H1 (cell line): Measurements from ENCODE around the gene ELOA2. TPM values are rescaled to one million over a fixed set of nuclear protein-coding genes. Genes with fewer than 3 reads are reported as not detected.

Source experiments
- CTCF ChIA-PET: fragments of 300-600 bp; sonication (Branson Sonifier 250); formaldehyde crosslinking; loops from one replicate; lab custom pipeline; 2021; ENCODE audit not compliant: partially characterized antibody; lab: Charles Lee
- POLR2A ChIA-PET: fragments of 300-600 bp; sonication (Branson Sonifier 250); formaldehyde crosslinking; loops from one replicate; lab custom pipeline; 2021; ENCODE audit warnings: inconsistent platforms; ENCODE audit not compliant: partially characterized antibody; lab: Charles Lee
- DNase-seq, 2 experiments: peaks; one replicate each; pipeline versions ENCODE4 v3.0.0 to v3.0.0-alpha.2; 2010 to 2022; ENCODE audit warnings: low spot score in 2 of 2, low read depth in 1 of 2, mixed read lengths in 1 of 2
- FAIRE-seq: peaks from 2 replicates; lab custom pipeline; 2011; peaks lifted over from hg19 to GRCh38; lab: Jason Lieb, UNC
- H2AFZ ChIP-seq: 2 replicates; pipeline ENCODE4 v1.8.1; 2012; ENCODE audit warnings: low read length, inconsistent platforms
- H2AK5ac ChIP-seq: 2 replicates; pipeline ENCODE4 v1.6.1; 2013; ENCODE audit warnings: low read depth, low read length
- H2BK120ac ChIP-seq: replicated peaks from 2 replicates; pipeline ENCODE3; 2013; ENCODE audit warnings: low read depth, low read length, inconsistent platforms
- H2BK12ac ChIP-seq: 2 replicates; pipeline ENCODE4 v1.6.1; 2013; ENCODE audit warnings: low read depth, low read length
- H2BK15ac ChIP-seq: 2 replicates; pipeline ENCODE4 v1.6.1; 2013; ENCODE audit warnings: low read length
- H2BK20ac ChIP-seq: 2 replicates; pipeline ENCODE4 v1.6.1; 2013; ENCODE audit warnings: low read length
- H2BK5ac ChIP-seq: 2 replicates; pipeline ENCODE4 v1.6.1; 2013; ENCODE audit warnings: low read depth, low read length
- H3K14ac ChIP-seq: 2 replicates; pipeline ENCODE4 v1.6.1; 2013; ENCODE audit warnings: inconsistent platforms; ENCODE audit not compliant: insufficient read length
- H3K18ac ChIP-seq: 2 replicates; pipeline ENCODE4 v1.6.1; 2013; ENCODE audit warnings: low read length; ENCODE audit errors: extremely low read depth
- H3K23ac ChIP-seq: 2 replicates; pipeline ENCODE4 v1.6.1; 2013; ENCODE audit warnings: inconsistent platforms; ENCODE audit not compliant: insufficient read length
- H3K23me2 ChIP-seq: 2 replicates; pipeline ENCODE4 v1.6.1; 2013; ENCODE audit warnings: low read depth, low read length
- H3K27ac ChIP-seq: 2 replicates; pipeline ENCODE4 v1.6.1; 2011; ENCODE audit warnings: low read depth, low read length, inconsistent platforms
- H3K27me3 ChIP-seq, 4 experiments: replicated peaks in 1 of 4; 1 replicate in 1 of 4; 2 replicates in 3 of 4; pipeline versions ENCODE4 v1.6.1 to v1.8.1; 2011 to 2013; ENCODE audit warnings: low read length in 3 of 4, mild to moderate bottlenecking in 3 of 4, inconsistent platforms in 2 of 4, mixed read lengths in 2 of 4, moderate library complexity in 1 of 4; ENCODE audit not compliant: control insufficient read depth in 3 of 4, insufficient read depth in 3 of 4; ENCODE audit errors: extremely low read depth in 1 of 4
- H3K36me3 ChIP-seq, 4 experiments: 2 replicates each; pipeline versions ENCODE4 v1.6.1 to v1.8.1; 2011 to 2013; ENCODE audit warnings: mild to moderate bottlenecking in 4 of 4, low read length in 3 of 4, moderate library complexity in 2 of 4, control low read depth in 1 of 4, inconsistent platforms in 1 of 4; ENCODE audit not compliant: insufficient read depth in 4 of 4, control insufficient read depth in 2 of 4
- H3K4ac ChIP-seq: replicated peaks from 2 replicates; pipeline ENCODE3; 2013; ENCODE audit warnings: low read length, low read depth, mixed read lengths, inconsistent platforms; ENCODE audit not compliant: insufficient read length
- H3K4me1 ChIP-seq, 4 experiments: replicated peaks in 1 of 4; 1 replicate in 1 of 4; 2 replicates in 3 of 4; pipeline versions ENCODE4 v1.6.1 to v1.8.1; 2011 to 2013; ENCODE audit warnings: low read length in 3 of 4, inconsistent platforms in 2 of 4, mixed read lengths in 1 of 4; ENCODE audit not compliant: insufficient read depth in 4 of 4, control insufficient read depth in 3 of 4
- H3K4me2 ChIP-seq, 2 experiments: 2 replicates each; pipeline versions ENCODE4 v1.6.1 to v1.8.1; 2011 to 2013; ENCODE audit warnings: low read depth in 2 of 2, low read length in 2 of 2, control low read depth in 1 of 2, inconsistent platforms in 1 of 2, mild to moderate bottlenecking in 1 of 2; ENCODE audit not compliant: insufficient read depth in 1 of 2
- H3K4me3 ChIP-seq, 4 experiments: fragments of 200-600, 300-600 bp in 1 of 4; sonication (generic), shearing (Covaris generic), sonication (Bioruptor Twin) in 1 of 4; 2 replicates each; pipeline versions ENCODE4 v1.5.1 to v1.8.1; 2011 to 2016; ENCODE audit warnings: low read length in 4 of 4, low read depth in 3 of 4, control low read depth in 2 of 4, inconsistent platforms in 2 of 4, mild to moderate bottlenecking in 2 of 4, mixed read lengths in 1 of 4, moderate library complexity in 1 of 4; ENCODE audit not compliant: insufficient read depth in 2 of 4; ENCODE audit errors: extremely low read depth in 1 of 4
- H3K56ac ChIP-seq: replicated peaks from 2 replicates; pipeline ENCODE3; 2013; ENCODE audit warnings: low read depth, mild to moderate bottlenecking, mixed read lengths, low read length, inconsistent platforms; ENCODE audit not compliant: insufficient read length
- H3K79me1 ChIP-seq: 2 replicates; pipeline ENCODE4 v1.6.1; 2013; ENCODE audit warnings: low read depth, low read length, control low read depth
- H3K79me2 ChIP-seq, 2 experiments: 2 replicates each; pipeline versions ENCODE4 v1.6.1 to v1.8.1; 2012 to 2013; ENCODE audit warnings: low read length in 2 of 2, mild to moderate bottlenecking in 2 of 2, inconsistent platforms in 1 of 2; ENCODE audit not compliant: insufficient read depth in 2 of 2, control insufficient read depth in 1 of 2
- H3K9ac ChIP-seq, 4 experiments: replicated peaks in 1 of 4; 1 replicate in 1 of 4; 2 replicates in 3 of 4; pipeline versions ENCODE4 v1.6.1 to v1.8.1; 2011 to 2013; ENCODE audit warnings: low read depth in 3 of 4, low read length in 3 of 4, control low read depth in 2 of 4, mild to moderate bottlenecking in 2 of 4, moderate library complexity in 2 of 4, inconsistent platforms in 1 of 4; ENCODE audit errors: extremely low read depth in 1 of 4
- H3K9me3 ChIP-seq, 2 experiments: 2 replicates each; pipeline versions ENCODE4 v1.6.1 to v1.8.1; 2012 to 2013; ENCODE audit warnings: mild to moderate bottlenecking in 2 of 2, moderate library complexity in 2 of 2, control low read depth in 1 of 2, inconsistent platforms in 1 of 2, low read depth in 1 of 2, low read length in 1 of 2, mixed read lengths in 1 of 2; ENCODE audit not compliant: insufficient read depth in 2 of 2
- H4K20me1 ChIP-seq, 2 experiments: replicated peaks in 1 of 2; 2 replicates each; pipeline versions ENCODE3 to v1.8.1; 2011 to 2013; ENCODE audit warnings: inconsistent platforms in 2 of 2, low read length in 2 of 2, mild to moderate bottlenecking in 1 of 2; ENCODE audit not compliant: insufficient read depth in 2 of 2, control insufficient read depth in 1 of 2
- H4K5ac ChIP-seq: 2 replicates; pipeline ENCODE4 v1.6.1; 2013; ENCODE audit warnings: low read length, low read depth, mixed read lengths, inconsistent platforms; ENCODE audit not compliant: insufficient read length
- H4K8ac ChIP-seq: 2 replicates; pipeline ENCODE4 v1.8.0; 2013; ENCODE audit warnings: mild to moderate bottlenecking, moderate library complexity, low read length, inconsistent platforms; ENCODE audit not compliant: insufficient read depth; ENCODE audit errors: extremely low read depth
- H4K91ac ChIP-seq: replicated peaks from 2 replicates; pipeline ENCODE3; 2013; ENCODE audit warnings: low read length, mixed read lengths, inconsistent platforms; ENCODE audit not compliant: insufficient read length
- ASH2L ChIP-seq: fragments of 200-600, 300-600 bp; sonication (generic); IDR thresholded peaks from one replicate; pipeline ENCODE4 v1.7.1; 2017; ENCODE audit warnings: low read length
- KDM5A ChIP-seq: fragments of 200-600 bp; IDR thresholded peaks from 2 replicates; pipeline ENCODE4 v1.7.1; 2012; ENCODE audit warnings: mild to moderate bottlenecking, low read length, inconsistent platforms, mixed read lengths
- MAFK ChIP-seq: IDR thresholded peaks from 2 replicates; pipeline ENCODE4 v1.6.1; 2012; ENCODE audit warnings: low read depth, mild to moderate bottlenecking, improper control_type of control experiment, low read length
- SP2 ChIP-seq: IDR thresholded peaks from 2 replicates; pipeline ENCODE4 v1.6.1; 2012; ENCODE audit warnings: mild to moderate bottlenecking, low read length, inconsistent platforms
- TBP ChIP-seq: IDR thresholded peaks from 2 replicates; pipeline ENCODE4 v1.6.1; 2011; ENCODE audit warnings: low read depth, low read length, improper control_type of control experiment
- WGBS, 2 experiments: shearing (Covaris generic) in 1 of 2; methylation state at CpG; one replicate each; pipeline versions ENCODE4 v1.1.6 to v1.1.7; 2013 to 2015; ENCODE audit warnings: low lambda C conversion rate in 2 of 2, mixed read lengths in 2 of 2, inconsistent platforms in 1 of 2, low coverage in 1 of 2, missing lambda C conversion rate in 1 of 2; ENCODE audit not compliant: insufficient replicate concordance in 2 of 2, insufficient coverage in 1 of 2, insufficient read length in 1 of 2; ENCODE audit errors: extremely low coverage in 1 of 2, missing lambda C conversion rate in 1 of 2; 5-methylcytosine and 5-hydroxymethylcytosine counted together
- polyA plus RNA-seq, 7 experiments: library from polyadenylated mRNA; depleted of rRNA in 3 of 7; stranded (reverse) in 5 of 7; unstranded in 2 of 7; fragments of >200 nt in 5 of 7; fragments of 200-250 nt in 2 of 7; gene quantifications; 1 replicate in 5 of 7; 2 replicates in 1 of 7; 4 replicates in 1 of 7; pipeline versions ENCODE4 v1.2.1 to v1.2.3, GENCODE V29; 2011 to 2013; ENCODE audit warnings: missing spikeins in 2 of 7, mixed read lengths in 2 of 7
- total RNA-seq: library from RNA; stranded (reverse); fragmentation: NEBNext Ultra II Directional; extraction: Animal tissue kit (Norgen Biotek cat#: 25700); gene quantifications from 2 replicates; pipeline ENCODE4 v1.2.1, GENCODE V29; 2021

ELOA2 gene
- total and polyA plus RNA-seq, 2 of the 8 experiments (the other 6 are each of a cell fraction or from before 2014, with no cell fraction given), result not detected

- H3K14ac ChIP-seq, result no peak overlapping the region
- H4K91ac ChIP-seq, result no peak overlapping the region
- H2BK5ac ChIP-seq, result no peak overlapping the region
- no peaks in the 10 kb centered on the region for H3K9me3 ChIP-seq
- no peak overlapping the region for H3K4ac ChIP-seq
- no peak overlapping the region for H2BK20ac ChIP-seq
- H3K27ac ChIP-seq, result no peak overlapping the region
- no peak overlapping the region for H2AFZ ChIP-seq
- ChIA-PET POLR2A (no interaction called here), CTCF (interaction anchor here (0.6 kb wide), 1 partner anchor 357 kb away, joined by 3 read pairs; no protein-coding TSS in a partner anchor)
- H3K23ac ChIP-seq, result no peak overlapping the region
- H4K8ac ChIP-seq, result no peak overlapping the region
- no peak overlapping the region for H3K4me3 ChIP-seq
- TF ChIP-seq SP2 (no peak), ASH2L (no peak), KDM5A (no peak), TBP (no peak), MAFK (no peak)
- no peaks in the 10 kb centered on the region for H3K27me3 ChIP-seq
- no peaks in the 10 kb centered on the region for H3K36me3 ChIP-seq
- H2BK12ac ChIP-seq, result no peak overlapping the region
- no peaks in the 10 kb centered on the region for H4K20me1 ChIP-seq
- DNase-seq (no peak), FAIRE-seq (no peak)
- H3K23me2 ChIP-seq, result no peaks in the 10 kb centered on the region
- no peak overlapping the region for H2BK120ac ChIP-seq
- no peaks in the 10 kb centered on the region for H3K79me2 ChIP-seq
- no peak overlapping the region for H2AK5ac ChIP-seq
- no peak overlapping the region for H3K4me2 ChIP-seq
- no peaks in the 10 kb centered on the region for H3K4me1 ChIP-seq
- H2BK15ac ChIP-seq, result no peak overlapping the region
- H3K18ac ChIP-seq, result no peak overlapping the region
- H3K9ac ChIP-seq, result no peak overlapping the region
- no peak overlapping the region for H3K56ac ChIP-seq
- 92% methylated on average over 8 of the region's 8 CpGs; no CpG with 5 or more reads in 1 of the 2 experiments for WGBS, 2 experiments
- H3K79me1 ChIP-seq, result no peaks in the 10 kb centered on the region
- H4K5ac ChIP-seq, result no peak overlapping the region
Measured at GRCh38 chr18:47063096-47063495, 27.7 kb upstream of the ELOA2 start.
